B cell (primary cell): ENCODE results near the gene PPP2R5B. TPM values are rescaled to one million over a fixed set of nuclear protein-coding genes. Genes with fewer than 3 reads are reported as not detected.

Experiments
- ATAC-seq: fragments of 200-7000 bp; cut with Tn5 transposase; one replicate; pipeline ENCODE4 v1.10.0; 2021; ENCODE audit warnings: low read depth, mild to moderate bottlenecking, moderate number of reproducible peaks, moderate library complexity
- CTCF ChIA-PET: fragments of 350-600 bp; sonication (Branson Sonifier 250); formaldehyde crosslinking; loops from one replicate; lab custom pipeline; 2021; ENCODE audit warnings: antibody characterized with exemption, inconsistent platforms; lab: Charles Lee
- POLR2A ChIA-PET: fragments of 350-600 bp; sonication (Branson Sonifier 250); formaldehyde crosslinking; loops from one replicate; lab custom pipeline; 2021; ENCODE audit warnings: antibody characterized with exemption; lab: Charles Lee
- DNase-seq: peaks from one replicate; pipeline ENCODE4 v3.0.0; 2013
- H2AFZ ChIP-seq: 2 replicates; pipeline ENCODE4 v1.6.1; 2012; ENCODE audit warnings: mild to moderate bottlenecking, low read depth, low read length; ENCODE audit not compliant: insufficient read depth, poor library complexity, severe bottlenecking
- H3K27ac ChIP-seq, 2 donors: 1 replicate in 1 of 2; 2 replicates in 1 of 2; pipeline ENCODE4 v1.5.1; 2012 to 2013; ENCODE audit warnings: low read length in 2 of 2, mild to moderate bottlenecking in 2 of 2, moderate library complexity in 1 of 2
- H3K27me3 ChIP-seq, 4 experiments: fragments of 200-600 bp in 1 of 4; sonication (generic) in 1 of 4; replicated peaks in 1 of 4; 1 replicate in 2 of 4; 2 replicates in 2 of 4; pipeline versions ENCODE4 v1.6.1 to v1.7.0; 2013 to 2016; ENCODE audit warnings: low read length in 3 of 4, mild to moderate bottlenecking in 2 of 4, mixed read lengths in 1 of 4, moderate library complexity in 1 of 4; ENCODE audit not compliant: insufficient read depth in 4 of 4, control insufficient read depth in 3 of 4; ENCODE audit errors: control extremely low read depth in 1 of 4
- H3K36me3 ChIP-seq, 2 experiments: replicated peaks in 1 of 2; 1 replicate in 1 of 2; 2 replicates in 1 of 2; pipeline versions ENCODE4 v1.6.1 to v1.7.1; 2013; ENCODE audit warnings: low read length in 1 of 2; ENCODE audit not compliant: insufficient read depth in 2 of 2, control insufficient read depth in 1 of 2; ENCODE audit errors: control extremely low read depth in 1 of 2, extremely low read depth in 1 of 2
- H3K4me1 ChIP-seq, 2 donors: fragments of 200-600 bp in 1 of 2; sonication (generic) in 1 of 2; 1 replicate in 1 of 2; 2 replicates in 1 of 2; pipeline versions ENCODE4 v1.5.1 to v1.6.1; 2013 to 2017; ENCODE audit warnings: low read length in 2 of 2; ENCODE audit not compliant: control insufficient read depth in 2 of 2, insufficient read depth in 2 of 2
- H3K4me2 ChIP-seq: replicated peaks from 2 replicates; pipeline ENCODE3; 2012; ENCODE audit warnings: mild to moderate bottlenecking, low read depth, low read length; ENCODE audit not compliant: poor library complexity, severe bottlenecking
- H3K4me3 ChIP-seq, 5 experiments: fragments of 200-600 bp in 1 of 5; sonication (generic) in 1 of 5; 1 replicate in 3 of 5; 2 replicates in 2 of 5; pipeline versions ENCODE4 v1.5.1 to v1.7.0; 2011 to 2016; ENCODE audit warnings: low read length in 4 of 5, mild to moderate bottlenecking in 4 of 5, low read depth in 2 of 5, control low read depth in 1 of 5, moderate library complexity in 1 of 5; ENCODE audit not compliant: insufficient read depth in 1 of 5; ENCODE audit errors: control extremely low read depth in 1 of 5, extremely low read depth in 1 of 5
- H3K79me2 ChIP-seq: fragments of 200-600 bp; sonication (generic); one replicate; pipeline ENCODE4 v1.6.0; 2016; ENCODE audit warnings: low read length; ENCODE audit not compliant: control insufficient read depth, insufficient read depth
- H3K9ac ChIP-seq: fragments of 200-600 bp; sonication (generic); 2 replicates; pipeline ENCODE4 v1.6.1; 2017; ENCODE audit warnings: mild to moderate bottlenecking, low read length, moderate library complexity
- H3K9me3 ChIP-seq, 3 donors: one replicate each; pipeline versions ENCODE4 v1.6.1 to v1.7.1; 2013; ENCODE audit warnings: low read length in 2 of 3; ENCODE audit not compliant: control insufficient read depth in 2 of 3, insufficient read depth in 1 of 3; ENCODE audit errors: control extremely low read depth in 1 of 3
- H4K20me1 ChIP-seq: 2 replicates; pipeline ENCODE4 v1.6.0; 2012; ENCODE audit warnings: mild to moderate bottlenecking, low read length; ENCODE audit not compliant: insufficient read depth, control insufficient read depth, poor library complexity, severe bottlenecking
- H3K27ac Mint-ChIP-seq: one replicate; pipeline ENCODE4 v1.8.0; 2021; ENCODE audit warnings: mixed read lengths
- H3K27me3 Mint-ChIP-seq: one replicate; pipeline ENCODE4 v1.8.0; 2021; ENCODE audit warnings: mixed read lengths
- H3K4me1 Mint-ChIP-seq: one replicate; pipeline ENCODE4 v1.8.0; 2021; ENCODE audit warnings: mixed read lengths
- H3K4me3 Mint-ChIP-seq: one replicate; pipeline ENCODE4 v1.8.0; 2021; ENCODE audit warnings: mixed read lengths
- H3K9me3 Mint-ChIP-seq: one replicate; pipeline ENCODE4 v1.8.0; 2022; ENCODE audit warnings: mixed read lengths; ENCODE audit not compliant: insufficient read depth
- EZH2 ChIP-seq: IDR thresholded peaks from 2 replicates; pipeline ENCODE4 v1.6.1; 2012; ENCODE audit warnings: borderline replicate concordance, low read depth, mild to moderate bottlenecking, moderate library complexity, low read length; ENCODE audit not compliant: insufficient read depth, poor library complexity, severe bottlenecking
- WGBS: methylation state at CpG from one replicate; pipeline ENCODE4 v1.1.5; 2013; ENCODE audit warnings: missing lambda C conversion rate; ENCODE audit not compliant: insufficient coverage; 5-methylcytosine and 5-hydroxymethylcytosine counted together
- intact Hi-C: fragments of 100-400 bp; cut with micrococcal nuclease; formaldehyde crosslinking; loops from one replicate; pipeline ENCODE4 v1.10.0; 2022
- polyA plus RNA-seq: library from polyadenylated mRNA; depleted of rRNA; stranded (reverse); fragments of >200 nt; gene quantifications from 2 replicates; pipeline ENCODE4 v1.2.3, GENCODE V29; 2012
- total RNA-seq, 2 donors: library from RNA; stranded (reverse); fragments of 120-200 nt in 1 of 2; gene quantifications; 1 replicate in 1 of 2; 2 replicates in 1 of 2; pipeline versions ENCODE4 v1.2.3 to v1.2.4, GENCODE V29; 2013 to 2022
- TF ChIP-seq, protein P1 (sequence below): fragments of 200-600 bp; IDR thresholded peaks from one replicate; pipeline ENCODE4 v1.8.0; 2022; ENCODE audit warnings: antibody characterized with exemption, mild to moderate bottlenecking

PPP2R5B gene
- total and polyA plus RNA-seq, 2 donors (not counting 1 experiment from before 2014, with no cell fraction given) = 22.6 to 30.5 TPM

GRCh38 chr11:64876229-64876750 lies 48.2 kb upstream of the PPP2R5B start:
- Mint-ChIP-seq H3K27me3 (no peaks in the 10 kb centered on the region), H3K4me3 (peak overlapping the region; percentile 95), H3K9me3 (no peaks in the 10 kb centered on the region), H3K27ac (peak overlapping the region; percentile 94), H3K4me1 (peaks cover 80% of the 10 kb centered on the region)
- CTCF ChIA-PET = interaction anchor here (1.4 to 30.2 kb wide), 3 partner anchors 12 to 20 kb away, joined by 3 to 1254 read pairs (median 55); partner anchors contain the start of gene CDC42BPG
- Histone ChIP-seq H3K36me3 (peaks cover 0 to 40% of the 10 kb centered on the region in 2 experiments), H3K9ac (peak overlapping the region; percentile 99), H3K9me3 (peaks cover 0 to 4% (median 0%) of the 10 kb centered on the region in 3 donors), H3K79me2 (peaks cover 71% of the 10 kb centered on the region), H4K20me1 (peaks cover 68% of the 10 kb centered on the region), H3K4me2 (peak overlapping the region; percentile 95), H3K4me1 (peaks cover 70 to 82% of the 10 kb centered on the region in 2 donors), H3K4me3 (peak overlapping the region; percentile 55 to 99 (median 92)), H3K27me3 (no peaks in the 10 kb centered on the region), H3K27ac (peak overlapping the region in 1 of 2 donors; percentile 24), H2AFZ (no peak overlapping the region)
- intact Hi-C loops = no loop called here
- TF ChIP-seq, protein P1, sequence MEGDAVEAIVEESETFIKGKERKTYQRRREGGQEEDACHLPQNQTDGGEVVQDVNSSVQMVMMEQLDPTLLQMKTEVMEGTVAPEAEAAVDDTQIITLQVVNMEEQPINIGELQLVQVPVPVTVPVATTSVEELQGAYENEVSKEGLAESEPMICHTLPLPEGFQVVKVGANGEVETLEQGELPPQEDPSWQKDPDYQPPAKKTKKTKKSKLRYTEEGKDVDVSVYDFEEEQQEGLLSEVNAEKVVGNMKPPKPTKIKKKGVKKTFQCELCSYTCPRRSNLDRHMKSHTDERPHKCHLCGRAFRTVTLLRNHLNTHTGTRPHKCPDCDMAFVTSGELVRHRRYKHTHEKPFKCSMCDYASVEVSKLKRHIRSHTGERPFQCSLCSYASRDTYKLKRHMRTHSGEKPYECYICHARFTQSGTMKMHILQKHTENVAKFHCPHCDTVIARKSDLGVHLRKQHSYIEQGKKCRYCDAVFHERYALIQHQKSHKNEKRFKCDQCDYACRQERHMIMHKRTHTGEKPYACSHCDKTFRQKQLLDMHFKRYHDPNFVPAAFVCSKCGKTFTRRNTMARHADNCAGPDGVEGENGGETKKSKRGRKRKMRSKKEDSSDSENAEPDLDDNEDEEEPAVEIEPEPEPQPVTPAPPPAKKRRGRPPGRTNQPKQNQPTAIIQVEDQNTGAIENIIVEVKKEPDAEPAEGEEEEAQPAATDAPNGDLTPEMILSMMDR = no peak
- no peak for TF ChIP-seq EZH2
- 39% methylated on average over 11 of the region's 11 CpGs for WGBS
- POLR2A ChIA-PET = interaction anchor here (3.6 to 10.0 kb wide), 3 partner anchors 11 to 26 kb away, joined by 20 to 158 read pairs (median 50); no protein-coding TSS in a partner anchor
- no peak for ATAC-seq
- no peak for DNase-seq

DNA sequence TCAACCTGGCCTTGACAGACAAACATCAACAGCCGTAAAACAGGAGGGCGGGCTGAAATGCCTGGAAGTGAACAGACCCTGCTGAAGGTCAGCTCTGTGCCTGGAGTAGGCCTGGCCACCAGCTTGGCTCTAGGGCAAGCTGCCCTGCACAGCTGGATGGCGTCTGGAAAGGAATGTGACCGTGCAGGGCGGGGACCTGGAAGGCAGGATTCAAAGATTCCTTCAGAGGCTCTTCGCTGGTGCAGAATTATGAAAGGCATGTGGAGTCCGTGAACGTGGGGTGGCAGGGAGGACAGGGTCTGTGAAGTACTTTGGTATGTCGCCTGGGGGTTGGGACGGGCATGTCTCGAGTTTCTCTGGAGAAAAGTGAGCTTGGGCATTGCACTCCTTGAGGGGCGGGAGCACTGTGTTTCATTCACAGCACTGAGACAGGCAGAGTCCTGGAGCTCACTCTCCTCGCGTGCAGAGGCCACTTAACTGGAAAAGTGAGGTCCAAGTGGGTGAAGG lies 47.6 kb upstream of the PPP2R5B start:
- peak overlapping the region; percentile 78 to 99 (median 92) for H3K4me3 ChIP-seq
- WGBS = 58% methylated on average over 14 of the region's 14 CpGs
- no peak for ATAC-seq

More for the DNA sequence above, 47.6 kb upstream of the PPP2R5B start:
- CTCF ChIA-PET = interaction anchor here (0.7 to 30.2 kb wide), 4 partner anchors 11 to 21 kb away, joined by 3 to 1254 read pairs (median 29); partner anchors contain the start of gene CDC42BPG
- Mint-ChIP-seq H3K4me3 (peak overlapping the region; percentile 95), H3K4me1 (peaks cover 76% of the 10 kb centered on the region), H3K27ac (peak overlapping the region; percentile 94), H3K27me3 (no peaks in the 10 kb centered on the region), H3K9me3 (no peaks in the 10 kb centered on the region)
- Histone ChIP-seq H3K4me2 (peak overlapping the region; percentile 95), H4K20me1 (peaks cover 62% of the 10 kb centered on the region), H3K36me3 (peaks cover 0 to 34% of the 10 kb centered on the region in 2 experiments), H3K27ac (peak overlapping the region; percentile 47 to 79), H3K27me3 (no peaks in the 10 kb centered on the region), H3K9ac (peak overlapping the region; percentile 99), H3K9me3 (peaks cover 0 to 4% (median 0%) of the 10 kb centered on the region in 3 donors), H3K79me2 (peaks cover 65% of the 10 kb centered on the region), H2AFZ (no peak overlapping the region), H3K4me1 (peaks cover 64 to 76% of the 10 kb centered on the region in 2 donors)
- POLR2A ChIA-PET = interaction anchor here (1.0 to 10.0 kb wide), 7 partner anchors 9 to 258 kb away, joined by 3 to 158 read pairs (median 7); partner anchors contain the start of gene ARL2
- intact Hi-C loops = no loop called here
- TF ChIP-seq, protein P1 = no peak
- TF ChIP-seq EZH2 = no peak
- DNase-seq = no peak
